Prostate gland (tissue), 2 donors: ENCODE data around the gene LPIN3. TPM values are rescaled to one million over a fixed set of nuclear protein-coding genes. Genes with fewer than 3 reads are reported as not detected.

Experiments
- DNase-seq: peaks from one replicate; pipeline ENCODE4 v3.0.0-alpha.2; 2019; ENCODE audit warnings: low spot score
- H3K27ac ChIP-seq, 2 donors: fragments of 200-600 bp; sonication (generic); 2 replicates each; pipeline ENCODE4 v1.5.1; 2017 to 2019
- H3K27me3 ChIP-seq: fragments of 200-600 bp; sonication (generic); replicated peaks from 2 replicates; pipeline ENCODE4 v1.5.1; 2019; ENCODE audit not compliant: insufficient read depth
- H3K36me3 ChIP-seq, 2 donors: fragments of 200-600 bp; sonication (generic); 1 replicate in 1 of 2; 2 replicates in 1 of 2; pipeline versions ENCODE4 v1.5.1 to v1.8.1; 2017 to 2019
- H3K4me1 ChIP-seq: fragments of 200-600 bp; sonication (generic); replicated peaks from 2 replicates; pipeline ENCODE4 v1.5.1; 2019
- H3K4me3 ChIP-seq, 2 donors: fragments of 200-600 bp; sonication (generic); 2 replicates each; pipeline ENCODE4 v1.5.1; 2017 to 2019
- H3K9me3 ChIP-seq: fragments of 200-600 bp; sonication (generic); 2 replicates; pipeline ENCODE4 v1.5.1; 2017
- CTCF ChIP-seq, 4 experiments: fragments of 200-600 bp in 2 of 4; fragments of 450-650 bp in 2 of 4; sonication (generic) in 2 of 4; IDR thresholded peaks; 1 replicate in 3 of 4; 2 replicates in 1 of 4; pipeline ENCODE4 v1.5.1; 2016 to 2019; ENCODE audit warnings: antibody characterized with exemption in 4 of 4, mild to moderate bottlenecking in 2 of 4, moderate library complexity in 2 of 4
- POLR2A ChIP-seq: fragments of 450-650 bp; IDR thresholded peaks from one replicate; pipeline ENCODE4 v1.6.1; 2016; ENCODE audit warnings: antibody characterized with exemption, mild to moderate bottlenecking
- POLR2AphosphoS5 ChIP-seq: sonication (generic); formaldehyde crosslinking; IDR thresholded peaks from one replicate; pipeline ENCODE4 v1.6.1; 2017; ENCODE audit warnings: antibody characterized with exemption
- WGBS: methylation state at CpG from one replicate; pipeline ENCODE4 v1.1.5; 2018; 5-methylcytosine and 5-hydroxymethylcytosine counted together
- intact Hi-C: fragments of 100-400 bp; cut with DNase I; formaldehyde crosslinking; loops from one replicate; pipeline ENCODE4 v1.14.2; 2022
- total RNA-seq, 2 donors: library from RNA; depleted of rRNA; stranded (reverse); fragments of >200 nt; gene quantifications; one replicate each; pipeline ENCODE4 v1.1.0, GENCODE V29; 2016

LPIN3 gene
- total RNA-seq, 2 donors from 2014 or later: 16.2 to 30.4 TPM

- no peak for DNase-seq
- TF ChIP-seq CTCF (IDR thresholded peaks at IDR 0.05): no peak
- H3K4me1 ChIP-seq: no peaks in the 10 kb centered on the region
- no peak overlapping the region for H3K4me3 ChIP-seq
- H3K36me3 ChIP-seq: no peaks in the 10 kb centered on the region
- WGBS: 87% methylated on average over 19 of the region's 22 CpGs
- no peaks in the 10 kb centered on the region for H3K9me3 ChIP-seq
- H3K27me3 ChIP-seq: no peaks in the 10 kb centered on the region
- intact Hi-C loops: no loop called here
- peak overlapping the region in 1 of 2 donors; percentile 54 for H3K27ac ChIP-seq
Observed at GRCh38 chr20:41360831-41361756, 20.5 kb downstream of the LPIN3 start.

- Histone ChIP-seq H3K4me3 (no peak overlapping the region), H3K36me3 (no peaks in the 10 kb centered on the region), H3K27ac (no peak overlapping the region), H3K9me3 (no peaks in the 10 kb centered on the region), H3K4me1 (no peaks in the 10 kb centered on the region), H3K27me3 (no peaks in the 10 kb centered on the region)
- WGBS: 84% methylated on average over 44 of the region's 45 CpGs
- TF ChIP-seq CTCF (IDR thresholded peaks at IDR 0.05) (no peak), POLR2A (no peak), POLR2AphosphoS5 (no peak)
- no peak for DNase-seq
- intact Hi-C loops: no loop called here
Observed at GRCh38 chr20:41361757-41362747, 21.4 kb downstream of the LPIN3 start.

- Histone ChIP-seq H3K27me3 (no peaks in the 10 kb centered on the region), H3K4me3 (no peak overlapping the region), H3K36me3 (no peaks in the 10 kb centered on the region), H3K27ac (no peak overlapping the region), H3K9me3 (no peaks in the 10 kb centered on the region), H3K4me1 (no peaks in the 10 kb centered on the region)
- TF ChIP-seq POLR2A (no peak), CTCF (IDR thresholded peaks at IDR 0.05) (no peak), POLR2AphosphoS5 (no peak)
- DNase-seq: no peak
- 87% methylated on average over 5 of the region's 5 CpGs for WGBS
- intact Hi-C loops: no loop called here
Observed at GRCh38 chr20:41362748-41363140, 22.1 kb downstream of the LPIN3 start.

GRCh38 chr20:41363601-41364000, 23.0 kb downstream of the LPIN3 start:
- Histone ChIP-seq H3K27ac (no peak overlapping the region), H3K9me3 (no peaks in the 10 kb centered on the region), H3K36me3 (no peaks in the 10 kb centered on the region), H3K27me3 (no peaks in the 10 kb centered on the region), H3K4me3 (no peak overlapping the region), H3K4me1 (no peaks in the 10 kb centered on the region)
- WGBS: 93% methylated on average over 2 of the region's 7 CpGs
- intact Hi-C loops: no loop called here
- no peak for TF ChIP-seq POLR2AphosphoS5
- no peak for DNase-seq

- no peak overlapping the region for H3K4me3 ChIP-seq
- TF ChIP-seq CTCF (IDR thresholded peaks at IDR 0.05) (no peak), POLR2A (no peak), POLR2AphosphoS5 (no peak)
- H3K27me3 ChIP-seq: no peaks in the 10 kb centered on the region
- no peaks in the 10 kb centered on the region for H3K9me3 ChIP-seq
- H3K4me1 ChIP-seq: no peaks in the 10 kb centered on the region
- H3K27ac ChIP-seq: no peak overlapping the region
- DNase-seq: no peak
- intact Hi-C loops: no loop called here
- WGBS: 90% methylated on average over 13 of the region's 13 CpGs
- H3K36me3 ChIP-seq: no peaks in the 10 kb centered on the region
Observed at GRCh38 chr20:41364236-41364855, 23.7 kb downstream of the LPIN3 start.
